Stimulated activated naive CD8-positive, alpha-beta T cell treated with anti-CD3 and anti-CD28 coated beads, Interleukin-15, Interleukin-2, amounts not matched to agents 100 U/mL and 50 U/mL, for 24 hours (primary cell): ENCODE measurements around the gene SLC3A2.
A peak's percentile ranks its signal among the peaks of the same experiment; 100 is the strongest.
"Not testable (repeated sequence)": the region's sequence is repeated elsewhere in the genome, so short reads cannot be mapped to it uniquely, and the experiment has no call there.

Experiments
- ATAC-seq: fragments of 150-1000 bp; cut with Tn5 transposase; one replicate; pipeline ENCODE4 v1.10.0; 2021
- DNase-seq: peaks from one replicate; pipeline ENCODE4 v3.0.0; 2021

SLC3A2 gene

GRCh38 chr11:62880803-62881578, at the start of gene SLC3A2:
Gene SLC3A2 (plus strand): TSS chr11:62880896. CDS start chr11:62881024, 128 bp downstream.
- DNase-seq (peak; percentile 89), ATAC-seq (peak; percentile 81)

- ATAC-seq (no peak), DNase-seq (no peak)
These were observed 49.7 kb upstream of the SLC3A2 start for GRCh38 chr11:62830904-62831519.

- DNase-seq (peak; percentile 100), ATAC-seq (peak; percentile 92)
These were observed 49.0 kb upstream of the SLC3A2 start, which contains the start of gene STX5 for GRCh38 chr11:62831520-62832335. Gene STX5 (minus strand): TSS chr11:62832051. CDS start chr11:62831243, 808 bp downstream.

- ATAC-seq (peak; percentile 0), DNase-seq (no peak)
These were observed 48.1 kb upstream of the SLC3A2 start, which contains the start of gene TEX54 for GRCh38 chr11:62832336-62833234. Gene TEX54 (minus strand): TSS chr11:62832841.

- no peak for ATAC-seq
These were observed 45.4 kb upstream of the SLC3A2 start for GRCh38 chr11:62835336-62835735.

GRCh38 chr11:62839050-62839945, 41.4 kb upstream of the SLC3A2 start, which contains the start of gene WDR74:
Gene WDR74 (minus strand): TSS chr11:62839590. CDS start chr11:62839570, 20 bp downstream.
- ATAC-seq: peak; percentile 49
- DNase-seq: peak; percentile 92

More at GRCh38 chr11:62835336-62835735, 45.4 kb upstream of the SLC3A2 start:
- DNase-seq: no peak

- DNase-seq (peak; percentile 86), ATAC-seq (peak; percentile 38)
These were observed 39.9 kb upstream of the SLC3A2 start for GRCh38 chr11:62840721-62841360.

- peak; percentile 80 for ATAC-seq
- DNase-seq: peak; percentile 81
These were observed 39.1 kb upstream of the SLC3A2 start for GRCh38 chr11:62841361-62842170.

- peak; percentile 71 for DNase-seq
These were observed 38.4 kb upstream of the SLC3A2 start for GRCh38 chr11:62842171-62842741.

GRCh38 chr11:62842891-62843290, 37.8 kb upstream of the SLC3A2 start:
- not testable (repeated sequence) for DNase-seq, ATAC-seq

More at GRCh38 chr11:62842171-62842741, 38.4 kb upstream of the SLC3A2 start:
- ATAC-seq: no peak

GRCh38 chr11:62843466-62843865, 37.2 kb upstream of the SLC3A2 start:
- no peak for DNase-seq
- ATAC-seq: no peak

GRCh38 chr11:62844154-62844553, 36.5 kb upstream of the SLC3A2 start:
- DNase-seq (no peak), ATAC-seq (no peak)

GRCh38 chr11:62846177-62846576, 34.5 kb upstream of the SLC3A2 start:
- ATAC-seq (no peak), DNase-seq (no peak)

GRCh38 chr11:62847767-62848314, 32.9 kb upstream of the SLC3A2 start:
- no peak for ATAC-seq
- no peak for DNase-seq

- peak; percentile 14 for ATAC-seq
- DNase-seq: peak; percentile 49
These were observed 29.5 kb upstream of the SLC3A2 start for GRCh38 chr11:62850911-62851806.

GRCh38 chr11:62851807-62852522, 28.7 kb upstream of the SLC3A2 start:
- no peak for ATAC-seq
- no peak for DNase-seq
